ENCODE results near the gene TMEM114. TPM values are rescaled to one million over a fixed set of nuclear protein-coding genes. Genes with fewer than 3 reads are reported as not detected.

The TMEM114 gene
- total RNA-seq, 1 experiment from 2014 or later = not detected

- Histone ChIP-seq H4K20me1 (ENCODE audit: insufficient read depth) (no peaks in the 10 kb centered on the region), H3K9me2 (ENCODE audit: insufficient read depth) (no peaks in the 10 kb centered on the region), H3K79me2 (ENCODE audit: insufficient read depth, low read length) (no peaks in the 10 kb centered on the region), H3K9me3 (ENCODE audit: control insufficient read depth in 1 of 2, insufficient read depth in 1 of 2, low read depth in 1 of 2, low read length in 2 of 2) (no peaks in the 10 kb centered on the region), H3K4me3 (replicated peaks in 1 of 2; ENCODE audit: low read depth in 1 of 2, low read length in 2 of 2) (no peak overlapping the region), H2AFZ (ENCODE audit: low read depth, low read length, poor library complexity, severe bottlenecking) (no peak overlapping the region), H3K27ac (ENCODE audit: low read depth, low read length) (no peak overlapping the region), H3K4me2 (ENCODE audit: low read length) (no peak overlapping the region), H3K9ac (ENCODE audit: low read length) (no peak overlapping the region), H3K36me3 (ENCODE audit: control insufficient read depth in 1 of 2, insufficient read depth in 2 of 2, low read length in 2 of 2) (no peaks in the 10 kb centered on the region), H3K27me3 (ENCODE audit: insufficient read depth, low read length) (peaks cover 21% of the 10 kb centered on the region), H3K4me1 (ENCODE audit: control insufficient read depth in 1 of 2, insufficient read depth in 2 of 2, low read length in 2 of 2) (no peaks in the 10 kb centered on the region)
- ATAC-seq (no peak), DNase-seq (ENCODE audit: low read depth, low spot score) (no peak)
- POLR2A ChIA-PET = no interaction called here
- CTCF ChIA-PET = no interaction called here
- BruUV-seq (replicated peaks) = no TSS peak
- TF ChIP-seq EZH2 (IDR thresholded peaks at IDR 0.05) (no peak), POLR2AphosphoS5 (IDR thresholded peaks at IDR 0.05; ENCODE audit: low read depth, low read length) (no peak), POLR2A (IDR thresholded peaks at IDR 0.05; ENCODE audit: borderline replicate concordance, extremely low read depth, insufficient read depth, insufficient read length) (no peak), ATF3 (IDR thresholded peaks at IDR 0.05) (no peak)
- intact Hi-C loops (cut with micrococcal nuclease) = no loop called here
- RAD21 ChIA-PET (ENCODE audit: low non-redundant PET in 1 of 2, low total read pairs in 2 of 2, uncharacterized antibody in 2 of 2, unreplicated experiment in 2 of 2) = no interaction called here
Observed at GRCh38 chr16:8611886-8612600, 21.7 kb upstream of the TMEM114 start.

GRCh38 chr16:8611122-8611521, 20.8 kb upstream of the TMEM114 start:
- POLR2A ChIA-PET = no interaction called here
- no peak overlapping the region for H3K9ac ChIP-seq (ENCODE audit: low read length)
- intact Hi-C loops (cut with micrococcal nuclease) = no loop called here
- no peaks in the 10 kb centered on the region for H3K9me2 ChIP-seq (ENCODE audit: insufficient read depth)
- CTCF ChIA-PET = no interaction called here
- no peak overlapping the region for H2AFZ ChIP-seq (ENCODE audit: low read depth, low read length, poor library complexity, severe bottlenecking)
- H3K4me2 ChIP-seq (ENCODE audit: low read length) = no peak overlapping the region
- H3K36me3 ChIP-seq (ENCODE audit: control insufficient read depth in 1 of 2, insufficient read depth in 2 of 2, low read length in 2 of 2) = no peaks in the 10 kb centered on the region
- no peaks in the 10 kb centered on the region for H4K20me1 ChIP-seq (ENCODE audit: insufficient read depth)
- RAD21 ChIA-PET (ENCODE audit: low non-redundant PET in 1 of 2, low total read pairs in 2 of 2, uncharacterized antibody in 2 of 2, unreplicated experiment in 2 of 2) = no interaction called here
- ATAC-seq = no peak
- no TSS peak for BruUV-seq (replicated peaks)
- no peaks in the 10 kb centered on the region for H3K9me3 ChIP-seq (ENCODE audit: control insufficient read depth in 1 of 2, insufficient read depth in 1 of 2, low read depth in 1 of 2, low read length in 2 of 2)
- peaks cover 25% of the 10 kb centered on the region for H3K27me3 ChIP-seq (ENCODE audit: insufficient read depth, low read length)
- no peak overlapping the region for H3K27ac ChIP-seq (ENCODE audit: low read depth, low read length)
- no peak for DNase-seq (ENCODE audit: low read depth, low spot score)
- TF ChIP-seq YY1 (IDR thresholded peaks at IDR 0.05; ENCODE audit: extremely low read depth, insufficient replicate concordance, low read depth, low read length) = no peak
- no peak for TF ChIP-seq RAD21 (IDR thresholded peaks at IDR 0.05; ENCODE audit: low read depth)
- no peak for TF ChIP-seq SRF (IDR thresholded peaks at IDR 0.05; ENCODE audit: low read depth)
- TF ChIP-seq SIN3A (IDR thresholded peaks at IDR 0.05; ENCODE audit: low read depth) = no peak
- TF ChIP-seq ZNF274 (IDR thresholded peaks at IDR 0.05; ENCODE audit: low read depth, low read length) = no peak
- no peak for TF ChIP-seq JUND (IDR thresholded peaks at IDR 0.05)
- TF ChIP-seq EZH2phosphoT487 (IDR thresholded peaks at IDR 0.05; ENCODE audit: borderline replicate concordance) = no peak
- no peak for TF ChIP-seq REST (IDR thresholded peaks at IDR 0.05; ENCODE audit: low read depth)
- no peak for TF ChIP-seq POLR2AphosphoS5 (IDR thresholded peaks at IDR 0.05; ENCODE audit: low read depth, low read length)
- no peak for TF ChIP-seq EGR1 (IDR thresholded peaks at IDR 0.05; ENCODE audit: low read depth)
- H3K4me1 ChIP-seq (ENCODE audit: control insufficient read depth in 1 of 2, insufficient read depth in 2 of 2, low read length in 2 of 2) = no peaks in the 10 kb centered on the region
- H3K79me2 ChIP-seq (ENCODE audit: insufficient read depth, low read length) = no peaks in the 10 kb centered on the region
- no peak overlapping the region for H3K4me3 ChIP-seq (replicated peaks in 1 of 2; ENCODE audit: low read depth in 1 of 2, low read length in 2 of 2)

All from HCT116 (cell line).